CD4-positive, alpha-beta T cell treated with Interleukin-1 beta for 1 hour (primary cell): Measurements from ENCODE around the gene ROR1.

Experiments used
- DNase-seq, 2 donors: peaks; one replicate each; pipeline ENCODE4 v3.0.0-alpha.2; 2020 to 2022

ROR1 gene

GRCh38 chr1:63983391-63984256 is 209.8 kb downstream of the ROR1 start:
- no peak for DNase-seq

GRCh38 chr1:63984257-63984929 is 210.6 kb downstream of the ROR1 start:
- DNase-seq = no peak

GRCh38 chr1:63984930-63985290 is 211.1 kb downstream of the ROR1 start:
- DNase-seq = no peak

GRCh38 chr1:63987014-63987627 is 213.3 kb downstream of the ROR1 start:
- no peak for DNase-seq

- no peak for DNase-seq
These were observed 213.8 kb downstream of the ROR1 start for GRCh38 chr1:63987628-63988024.

GRCh38 chr1:63988941-63989340 is 215.1 kb downstream of the ROR1 start:
- DNase-seq = no peak

GRCh38 chr1:63991685-63992084 is 217.9 kb downstream of the ROR1 start:
- no peak for DNase-seq

- DNase-seq = no peak
These were observed 226.2 kb downstream of the ROR1 start for GRCh38 chr1:64000021-64000420.

- no peak for DNase-seq
These were observed 227.2 kb downstream of the ROR1 start for GRCh38 chr1:64001038-64001437.

- no peak for DNase-seq
These were observed 230.7 kb downstream of the ROR1 start for GRCh38 chr1:64004451-64005025.

GRCh38 chr1:64005801-64006200 is 232.0 kb downstream of the ROR1 start:
- DNase-seq = no peak

GRCh38 chr1:64006276-64007051 is 232.6 kb downstream of the ROR1 start:
- no peak for DNase-seq

GRCh38 chr1:64010316-64010715 is 236.5 kb downstream of the ROR1 start:
- DNase-seq = no peak

- DNase-seq = no peak
These were observed 239.6 kb downstream of the ROR1 start for GRCh38 chr1:64013395-64013794.

GRCh38 chr1:64019818-64020217 is 246.0 kb downstream of the ROR1 start:
- peak in 1 of 2 donors; percentile 13 for DNase-seq

- DNase-seq = no peak
These were observed 247.2 kb downstream of the ROR1 start for GRCh38 chr1:64021066-64021465.

- DNase-seq = no peak
These were observed 251.2 kb downstream of the ROR1 start for GRCh38 chr1:64025051-64025450.

GRCh38 chr1:64029037-64029436 is 255.2 kb downstream of the ROR1 start:
- no peak for DNase-seq

- DNase-seq = no peak
These were observed 256.6 kb downstream of the ROR1 start for GRCh38 chr1:64030411-64030810.

GRCh38 chr1:64031236-64031635 is 257.4 kb downstream of the ROR1 start:
- no peak for DNase-seq

- no peak for DNase-seq
These were observed 259.9 kb downstream of the ROR1 start for GRCh38 chr1:64033667-64034220.

GRCh38 chr1:64036549-64036948 is 262.7 kb downstream of the ROR1 start:
- no peak for DNase-seq
